ENCODE data around the gene VAV2.
A peak's percentile ranks its signal among the peaks of the same experiment; 100 is the strongest.
"Not testable (repeated sequence)": the region's sequence is repeated elsewhere in the genome, so short reads cannot be mapped to it uniquely, and the experiment has no call there.

VAV2 gene

DNA sequence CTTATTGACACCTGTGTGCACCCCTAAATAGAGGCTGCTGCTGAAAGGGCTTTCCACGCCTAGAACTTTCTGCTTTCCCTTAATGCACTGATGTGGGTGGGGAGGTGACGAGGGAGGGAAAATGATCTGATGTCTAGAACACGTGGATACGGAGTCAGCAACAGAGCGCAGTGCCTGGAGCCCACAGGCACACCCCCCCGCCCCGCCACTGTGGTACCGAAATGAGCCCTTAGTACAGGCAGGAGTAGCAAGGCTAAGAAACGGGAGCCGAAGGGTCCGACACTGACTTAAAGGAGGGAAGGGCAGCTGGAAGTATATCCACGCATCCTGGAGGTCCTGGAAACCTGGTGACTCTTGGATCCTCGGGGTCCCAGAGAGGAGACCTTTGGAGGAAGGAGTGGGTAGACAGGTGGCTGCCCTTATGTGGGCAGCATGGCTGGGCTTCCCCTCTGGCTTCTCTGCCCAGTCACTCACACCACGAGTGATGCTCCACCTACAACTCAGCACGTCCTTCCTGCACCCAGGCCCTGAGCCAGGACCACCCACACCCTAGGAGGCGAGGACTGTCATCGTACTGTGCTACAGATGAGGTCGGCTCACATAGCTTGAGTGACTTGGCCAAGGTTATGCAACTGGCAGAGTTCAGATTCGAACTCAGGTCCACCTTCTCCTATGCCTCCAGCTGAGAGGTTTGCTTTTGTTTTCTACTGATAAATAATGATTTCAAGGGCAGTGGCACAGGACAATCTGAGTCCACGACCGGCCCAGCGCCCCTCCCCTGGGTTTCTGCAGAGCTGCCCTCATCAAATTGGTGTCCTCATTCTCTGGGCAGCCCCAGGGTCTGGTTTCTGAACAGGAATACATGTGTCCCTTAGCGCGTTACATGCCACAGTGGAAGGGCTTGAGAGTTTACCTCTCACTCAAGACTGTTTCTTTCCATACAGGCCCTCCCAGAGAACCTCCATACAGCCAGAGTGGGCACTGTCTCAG, 4.7 kb upstream of the VAV2 start:
- DNase-seq: no peak

GRCh38 chr9:133995012-133995896, 3.1 kb upstream of the VAV2 start:
- DNase-seq: no peak

- DNase-seq: peak; percentile 59
Measured at GRCh38 chr9:133994353-133995011, 2.4 kb upstream of the VAV2 start.

DNA sequence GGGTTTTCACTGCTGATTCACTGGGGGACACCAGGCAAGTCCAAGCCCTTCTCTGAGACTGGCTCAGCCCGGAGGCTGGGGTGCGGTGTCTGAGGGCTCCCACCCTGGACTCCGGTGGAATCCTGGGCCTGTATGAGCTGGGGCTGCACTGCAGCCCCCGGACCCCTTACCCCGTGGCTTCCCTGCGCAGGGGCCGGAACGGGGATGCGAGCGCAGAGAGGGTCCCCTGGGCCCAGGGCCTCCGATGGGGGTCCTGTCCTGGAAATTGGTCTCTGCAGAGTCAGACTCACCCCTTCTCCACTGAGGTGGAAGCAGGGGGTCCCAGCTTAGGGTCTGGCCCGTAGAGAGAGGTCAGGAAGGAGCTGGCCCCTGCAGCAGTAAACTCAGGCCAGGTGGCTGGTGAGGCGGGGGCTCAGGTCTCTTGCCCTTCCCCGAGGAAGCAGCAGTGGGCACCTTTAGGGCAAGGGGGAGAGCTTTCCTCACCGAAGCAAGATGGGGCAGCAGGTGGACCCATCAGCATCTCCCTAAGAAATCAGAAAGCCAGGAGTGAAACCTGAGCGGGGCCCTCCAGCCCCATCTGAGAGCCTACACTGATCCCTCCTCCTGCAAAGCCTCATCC, 1.6 kb upstream of the VAV2 start:
- no peak for DNase-seq

GRCh38 chr9:133992780-133993634, 883 bp upstream of the VAV2 start:
- peak; percentile 46 for DNase-seq

- DNase-seq: no peak
Measured at GRCh38 chr9:133991214-133991921, 756 bp downstream of the VAV2 start.

- DNase-seq: no peak
Measured at GRCh38 chr9:133990366-133991213, 1.5 kb downstream of the VAV2 start.

DNA sequence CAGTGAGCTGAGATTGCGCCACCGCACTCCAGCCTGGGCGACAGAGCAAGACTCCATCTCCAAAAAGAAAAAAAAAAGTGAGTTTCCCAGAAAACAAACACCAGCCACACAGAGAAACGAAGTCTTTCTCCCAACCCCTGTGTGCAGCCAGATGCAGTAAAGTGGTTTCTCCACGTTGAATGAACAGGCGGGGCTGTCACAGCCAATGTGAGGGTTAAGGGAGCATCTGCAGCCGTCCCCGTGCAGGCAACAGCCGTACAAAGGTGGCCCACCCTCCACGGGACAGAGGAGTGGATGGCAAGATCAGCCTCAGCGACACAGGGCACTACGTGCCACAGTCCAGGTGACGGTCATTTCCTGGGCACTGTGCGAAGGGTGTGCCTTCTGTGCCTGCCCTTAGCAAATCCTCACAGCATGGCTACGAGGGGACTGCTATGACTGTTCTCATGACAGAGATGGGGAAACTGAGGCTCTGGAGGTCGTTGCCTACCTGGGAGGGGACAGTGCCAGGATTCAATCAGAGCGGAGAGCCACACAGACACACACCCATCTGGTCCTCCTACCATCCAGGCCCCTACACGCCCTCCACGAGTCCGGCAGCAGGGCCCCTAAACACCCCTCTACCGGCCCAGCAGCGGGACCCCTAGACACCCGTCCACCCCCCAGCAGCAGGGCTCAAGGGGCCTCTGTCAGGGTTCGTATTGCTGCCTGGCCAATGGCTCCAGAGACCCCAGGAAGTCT, 2.3 kb downstream of the VAV2 start:
- no peak for DNase-seq

DNA sequence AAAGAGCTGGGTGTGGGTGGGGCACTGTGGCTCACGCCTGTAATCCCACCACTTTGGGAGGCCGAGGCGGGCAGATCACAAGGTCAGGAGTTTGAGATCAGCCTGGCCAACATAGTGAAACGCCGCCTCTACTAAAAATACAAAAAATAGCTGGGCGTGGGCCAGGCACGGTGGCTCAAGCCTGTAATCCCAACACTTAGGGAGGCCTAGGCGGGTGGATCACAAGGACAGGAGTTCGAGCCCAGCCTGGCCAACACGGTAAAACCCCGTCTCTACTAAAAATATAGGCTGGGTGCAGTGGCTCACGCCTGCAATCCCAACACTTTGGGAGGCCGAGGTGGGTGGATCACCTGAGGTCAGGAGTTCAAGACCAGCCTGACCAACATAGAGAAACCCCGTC, 3.4 kb downstream of the VAV2 start:
- not testable (repeated sequence) for DNase-seq

GRCh38 chr9:133987946-133988665, 4.0 kb downstream of the VAV2 start:
- no peak for DNase-seq

DNA sequence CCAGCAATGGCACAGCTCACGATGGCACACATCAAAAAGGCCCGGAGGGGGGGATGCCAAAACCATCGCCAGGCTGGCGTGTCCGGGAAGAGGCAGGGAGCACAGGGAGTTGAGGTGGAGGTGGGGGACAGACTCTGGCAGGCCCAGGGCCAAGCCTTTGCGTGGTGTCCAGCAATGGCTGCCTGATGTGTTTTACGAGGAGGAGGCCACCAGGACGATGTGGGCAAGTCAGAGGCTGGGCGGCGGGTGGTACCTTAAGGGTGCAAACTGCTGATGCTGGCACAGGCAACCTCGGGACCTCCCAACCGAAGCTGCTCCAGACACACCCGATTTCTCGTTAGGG, 4.7 kb downstream of the VAV2 start:
- DNase-seq: no peak

DNA sequence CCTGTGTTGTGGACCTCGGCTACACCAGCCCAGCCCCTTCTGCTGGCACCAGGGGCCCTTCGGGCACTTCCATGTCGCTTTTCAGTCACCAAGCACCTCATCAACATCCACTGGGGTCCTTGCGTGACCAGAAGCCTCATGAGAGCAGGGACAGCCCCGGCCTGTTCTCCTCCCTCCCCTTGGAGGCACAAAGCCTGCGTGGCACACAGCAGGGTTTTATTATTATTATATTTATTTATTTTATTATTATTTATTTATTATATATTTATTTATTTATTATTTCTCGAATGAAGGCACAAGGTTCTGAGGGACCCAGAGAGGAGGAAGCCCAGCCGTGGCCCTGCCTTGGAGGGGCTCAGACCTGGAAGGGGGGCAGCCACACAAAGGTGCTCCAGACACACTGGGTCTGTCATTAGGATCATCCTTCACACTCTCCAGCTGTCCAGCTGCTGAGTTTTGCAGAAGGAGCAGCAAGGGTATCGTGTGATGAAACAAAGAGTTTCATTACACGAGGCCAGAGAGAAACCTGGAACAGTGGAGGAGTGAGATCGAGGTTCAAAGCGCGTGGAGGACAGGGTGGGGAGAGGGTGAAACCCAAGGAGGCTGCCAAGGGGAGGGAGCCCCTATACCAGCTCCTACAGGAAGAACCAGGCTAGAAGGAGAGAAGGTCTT, 5.2 kb downstream of the VAV2 start:
- no peak for DNase-seq

- DNase-seq: no peak
Measured at GRCh38 chr9:133986061-133986460, 6.1 kb downstream of the VAV2 start.

GRCh38 chr9:133982971-133983720, 9.0 kb downstream of the VAV2 start:
- DNase-seq: no peak

DNA sequence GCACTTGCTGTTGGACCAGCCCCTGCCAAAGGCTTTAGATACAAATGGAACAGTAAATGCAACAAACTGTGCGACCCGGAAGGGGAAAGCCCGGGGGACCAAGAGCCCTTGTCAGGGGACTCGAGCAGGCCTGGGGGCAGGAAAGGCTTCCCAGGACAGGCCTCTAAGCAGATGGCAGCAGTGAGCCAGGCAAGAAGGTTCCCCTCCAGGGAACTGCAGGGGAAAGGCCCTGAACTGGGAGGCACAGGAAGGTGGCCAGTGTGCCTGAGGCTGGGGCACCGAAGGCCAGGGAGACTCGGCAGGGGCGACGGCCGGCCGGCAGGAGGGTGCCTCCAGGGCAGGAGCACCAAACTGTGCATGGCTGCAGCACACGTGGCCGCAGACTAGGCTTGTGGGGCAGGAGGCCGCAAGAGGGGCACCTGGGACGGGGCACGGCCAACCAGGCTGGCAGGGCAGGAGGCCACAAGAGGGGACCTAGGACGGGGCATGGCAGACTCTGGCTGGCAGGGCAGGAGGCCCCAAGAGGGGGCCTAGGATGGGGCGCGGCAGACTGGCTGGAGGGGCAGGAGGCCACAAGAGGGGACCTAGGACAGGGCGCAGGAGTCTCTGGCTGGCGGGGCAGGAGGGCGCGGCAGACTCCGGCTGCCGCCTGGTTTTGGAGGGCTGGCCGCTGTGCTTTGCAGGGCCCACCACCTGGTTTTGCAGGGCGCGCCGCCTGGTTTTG, 10.0 kb downstream of the VAV2 start:
- DNase-seq: no peak

GRCh38 chr9:133981589-133981957, 10.6 kb downstream of the VAV2 start:
- DNase-seq: no peak

Data from CD4-positive, alpha-beta T cell treated with Interleukin-4 for 4 hours (primary cell).